ENCODE data around the gene KCNG4. TPM values are rescaled to one million over a fixed set of nuclear protein-coding genes. Genes with fewer than 3 reads are reported as not detected.
A peak's percentile ranks its signal among the peaks of the same experiment; 100 is the strongest.

KCNG4 gene
- not detected for total RNA-seq

GRCh38 chr16:84239909-84240308, at the start of gene KCNG4:
KCNG4 (minus strand) TSS chr16:84240012; CDS start chr16:84237485, 2,527 bp downstream.
- intact Hi-C loops (cut with micrococcal nuclease) = no loop called here

GRCh38 chr16:84288902-84289301, 49.1 kb upstream of the KCNG4 start:
- H3K27me3 Mint-ChIP-seq (ENCODE audit: low read depth) = peaks cover 15% of the 10 kb centered on the region

More at GRCh38 chr16:84239909-84240308, at the start of gene KCNG4:
- Mint-ChIP-seq H3K4me3 (no peak within 1 kb of the TSS), H3K4me1 (ENCODE audit: low read depth) (no peaks in the 10 kb centered on the region), H3K27ac (no peak within 1 kb of the TSS), H3K9me3 (peaks cover 3% of the 10 kb centered on the region), H3K36me3 (ENCODE audit: low read depth) (no peaks in the 10 kb centered on the region), H3K27me3 (ENCODE audit: low read depth) (peaks cover 28% of the 10 kb centered on the region)
- DNase-seq = no peak
- CTCF ChIA-PET = no interaction called here

GRCh38 chr16:84286578-84287240, 46.9 kb upstream of the KCNG4 start:
- H3K36me3 Mint-ChIP-seq (ENCODE audit: low read depth) = no peaks in the 10 kb centered on the region
- H3K27me3 Mint-ChIP-seq (ENCODE audit: low read depth) = peaks cover 4% of the 10 kb centered on the region
- no peak for DNase-seq
- no peak overlapping the region for H3K27ac Mint-ChIP-seq
- no peaks in the 10 kb centered on the region for H3K4me1 Mint-ChIP-seq (ENCODE audit: low read depth)
- no peak overlapping the region for H3K4me3 Mint-ChIP-seq
- no peaks in the 10 kb centered on the region for H3K9me3 Mint-ChIP-seq
- CTCF ChIA-PET = no interaction called here
- intact Hi-C loops (cut with micrococcal nuclease) = no loop called here

More at GRCh38 chr16:84288902-84289301, 49.1 kb upstream of the KCNG4 start:
- intact Hi-C loops (cut with micrococcal nuclease) = no loop called here
- Mint-ChIP-seq H3K9me3 (no peaks in the 10 kb centered on the region), H3K4me1 (ENCODE audit: low read depth) (no peaks in the 10 kb centered on the region), H3K36me3 (ENCODE audit: low read depth) (no peaks in the 10 kb centered on the region), H3K4me3 (no peak overlapping the region), H3K27ac (no peak overlapping the region)
- DNase-seq = no peak
- CTCF ChIA-PET = interaction anchor here (0.8 kb wide), 1 partner anchor 11 kb away, joined by 3 read pairs; no protein-coding TSS in a partner anchor

- CTCF ChIA-PET = interaction anchor here (1.0 kb wide), 1 partner anchor 9 kb away, joined by 3 read pairs; no protein-coding TSS in a partner anchor
- H3K27me3 Mint-ChIP-seq (ENCODE audit: low read depth) = peaks cover 2% of the 10 kb centered on the region
- intact Hi-C loops (cut with micrococcal nuclease) = no loop called here
Observed at GRCh38 chr16:84284154-84284722, 44.4 kb upstream of the KCNG4 start.

GRCh38 chr16:84283314-84284153, 43.7 kb upstream of the KCNG4 start:
- H3K9me3 Mint-ChIP-seq = no peaks in the 10 kb centered on the region
- no peaks in the 10 kb centered on the region for H3K36me3 Mint-ChIP-seq (ENCODE audit: low read depth)
- no peak overlapping the region for H3K4me3 Mint-ChIP-seq
- peaks cover 2% of the 10 kb centered on the region for H3K27me3 Mint-ChIP-seq (ENCODE audit: low read depth)
- CTCF ChIA-PET = no interaction called here
- H3K4me1 Mint-ChIP-seq (ENCODE audit: low read depth) = no peaks in the 10 kb centered on the region
- intact Hi-C loops (cut with micrococcal nuclease) = no loop called here
- H3K27ac Mint-ChIP-seq = no peak overlapping the region
- DNase-seq = no peak

More at GRCh38 chr16:84284154-84284722, 44.4 kb upstream of the KCNG4 start:
- DNase-seq = no peak
- Mint-ChIP-seq H3K27ac (no peak overlapping the region), H3K36me3 (ENCODE audit: low read depth) (no peaks in the 10 kb centered on the region), H3K4me3 (no peak overlapping the region), H3K4me1 (ENCODE audit: low read depth) (no peaks in the 10 kb centered on the region), H3K9me3 (no peaks in the 10 kb centered on the region)

GRCh38 chr16:84282533-84282932, 42.7 kb upstream of the KCNG4 start:
- H3K4me1 Mint-ChIP-seq (ENCODE audit: low read depth) = no peaks in the 10 kb centered on the region
- H3K27ac Mint-ChIP-seq = no peak overlapping the region
- no peak overlapping the region for H3K4me3 Mint-ChIP-seq
- CTCF ChIA-PET = no interaction called here
- intact Hi-C loops (cut with micrococcal nuclease) = no loop called here
- no peaks in the 10 kb centered on the region for H3K9me3 Mint-ChIP-seq
- no peaks in the 10 kb centered on the region for H3K27me3 Mint-ChIP-seq (ENCODE audit: low read depth)
- DNase-seq = no peak
- H3K36me3 Mint-ChIP-seq (ENCODE audit: low read depth) = no peaks in the 10 kb centered on the region

- Mint-ChIP-seq H3K27ac (no peak overlapping the region), H3K36me3 (ENCODE audit: low read depth) (no peaks in the 10 kb centered on the region), H3K27me3 (ENCODE audit: low read depth) (no peaks in the 10 kb centered on the region), H3K9me3 (no peaks in the 10 kb centered on the region), H3K4me3 (no peak overlapping the region), H3K4me1 (ENCODE audit: low read depth) (no peaks in the 10 kb centered on the region)
- DNase-seq = no peak
- intact Hi-C loops (cut with micrococcal nuclease) = no loop called here
- CTCF ChIA-PET = interaction anchor here (2.5 kb wide), 1 partner anchor 203 kb away, joined by 10 read pairs; no protein-coding TSS in a partner anchor
Observed at GRCh38 chr16:84281074-84281473, 41.3 kb upstream of the KCNG4 start.

- Mint-ChIP-seq H3K9me3 (no peaks in the 10 kb centered on the region), H3K27ac (no peak overlapping the region), H3K4me3 (no peak overlapping the region), H3K36me3 (ENCODE audit: low read depth) (no peaks in the 10 kb centered on the region), H3K4me1 (ENCODE audit: low read depth) (no peaks in the 10 kb centered on the region), H3K27me3 (ENCODE audit: low read depth) (no peaks in the 10 kb centered on the region)
- DNase-seq = no peak
- CTCF ChIA-PET = interaction anchor here (0.6 to 2.5 kb wide), 7 partner anchors 9 to 204 kb away, joined by 3 to 10 read pairs (median 3); no protein-coding TSS in a partner anchor
- intact Hi-C loops (cut with micrococcal nuclease) = loop anchor here (10.0 kb wide), 1 partner anchor 455 kb away; no protein-coding TSS in a partner anchor
Observed at GRCh38 chr16:84279881-84280280, 40.1 kb upstream of the KCNG4 start.

- H3K27me3 Mint-ChIP-seq (ENCODE audit: low read depth) = no peaks in the 10 kb centered on the region
- DNase-seq = no peak
- H3K27ac Mint-ChIP-seq = no peak overlapping the region
- no peaks in the 10 kb centered on the region for H3K36me3 Mint-ChIP-seq (ENCODE audit: low read depth)
- intact Hi-C loops (cut with micrococcal nuclease) = loop anchor here (10.0 kb wide), 1 partner anchor 456 kb away; no protein-coding TSS in a partner anchor
- no peak overlapping the region for H3K4me3 Mint-ChIP-seq
- H3K9me3 Mint-ChIP-seq = no peaks in the 10 kb centered on the region
- CTCF ChIA-PET = interaction anchor here (2.3 kb wide), 1 partner anchor 204 kb away, joined by 16 read pairs; no protein-coding TSS in a partner anchor
- H3K4me1 Mint-ChIP-seq (ENCODE audit: low read depth) = no peaks in the 10 kb centered on the region
Observed at GRCh38 chr16:84278968-84279367, 39.2 kb upstream of the KCNG4 start.

GRCh38 chr16:84278333-84278732, 38.5 kb upstream of the KCNG4 start:
- no peak for DNase-seq
- Mint-ChIP-seq H3K9me3 (no peaks in the 10 kb centered on the region), H3K36me3 (ENCODE audit: low read depth) (no peaks in the 10 kb centered on the region), H3K27ac (no peak overlapping the region), H3K4me3 (no peak overlapping the region), H3K4me1 (ENCODE audit: low read depth) (no peaks in the 10 kb centered on the region), H3K27me3 (ENCODE audit: low read depth) (no peaks in the 10 kb centered on the region)
- CTCF ChIA-PET = interaction anchor here (0.7 to 3.5 kb wide), 7 partner anchors 10 to 228 kb away, joined by 3 to 37 read pairs (median 4); partner anchors contain the start of gene MEAK7
- intact Hi-C loops (cut with micrococcal nuclease) = loop anchor here (10.0 kb wide), 1 partner anchor 456 kb away; no protein-coding TSS in a partner anchor

GRCh38 chr16:84277244-84277823, 37.5 kb upstream of the KCNG4 start:
- CTCF ChIA-PET = interaction anchor here (0.7 to 3.5 kb wide), 26 partner anchors 9 to 629 kb away, joined by 3 to 37 read pairs (median 4); partner anchors contain the start of gene MEAK7
- Mint-ChIP-seq H3K9me3 (no peaks in the 10 kb centered on the region), H3K4me1 (ENCODE audit: low read depth) (no peaks in the 10 kb centered on the region), H3K36me3 (ENCODE audit: low read depth) (no peaks in the 10 kb centered on the region), H3K27me3 (ENCODE audit: low read depth) (no peaks in the 10 kb centered on the region), H3K27ac (no peak overlapping the region), H3K4me3 (no peak overlapping the region)
- intact Hi-C loops (cut with micrococcal nuclease) = loop anchor here (1.0 to 10.0 kb wide), 5 partner anchors 31 to 457 kb away; no protein-coding TSS in a partner anchor
- peak; percentile 86 for DNase-seq

Data from activated naive CD4-positive, alpha-beta T cell treated with anti-CD3 and anti-CD28 coated beads for 36 hours (primary cell).